HG02970 (cell line): Measurements from ENCODE around the gene PIGK.

ENCODE experiments used
- ATAC-seq: cut with Tn5 transposase; IDR thresholded peaks from one replicate; pipeline ENCODE4 v1.9.1; 2021; ENCODE audit warnings: mild to moderate bottlenecking, moderate library complexity, moderate number of reproducible peaks; ENCODE audit not compliant: unreplicated experiment, low FRiP score

The PIGK gene

DNA sequence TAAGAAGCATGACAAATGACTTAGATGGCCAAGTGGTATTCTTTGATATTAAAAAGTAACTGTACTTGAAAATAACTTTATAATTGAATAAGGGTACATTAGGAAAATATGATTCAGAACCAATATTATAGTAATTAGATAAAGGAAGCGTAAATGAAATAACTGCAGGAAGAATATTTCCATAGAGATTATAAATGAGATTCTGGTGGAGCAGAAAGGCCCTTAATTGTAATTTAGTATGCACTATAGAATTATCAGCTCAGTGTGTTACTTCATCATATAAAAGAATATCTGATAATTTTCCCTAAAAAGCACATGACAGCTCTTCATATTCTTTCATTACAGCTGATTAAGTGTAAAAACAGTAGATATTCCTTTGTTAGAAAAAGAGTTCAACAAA, 171.7 kb downstream of the PIGK start:
- no peak for ATAC-seq

DNA sequence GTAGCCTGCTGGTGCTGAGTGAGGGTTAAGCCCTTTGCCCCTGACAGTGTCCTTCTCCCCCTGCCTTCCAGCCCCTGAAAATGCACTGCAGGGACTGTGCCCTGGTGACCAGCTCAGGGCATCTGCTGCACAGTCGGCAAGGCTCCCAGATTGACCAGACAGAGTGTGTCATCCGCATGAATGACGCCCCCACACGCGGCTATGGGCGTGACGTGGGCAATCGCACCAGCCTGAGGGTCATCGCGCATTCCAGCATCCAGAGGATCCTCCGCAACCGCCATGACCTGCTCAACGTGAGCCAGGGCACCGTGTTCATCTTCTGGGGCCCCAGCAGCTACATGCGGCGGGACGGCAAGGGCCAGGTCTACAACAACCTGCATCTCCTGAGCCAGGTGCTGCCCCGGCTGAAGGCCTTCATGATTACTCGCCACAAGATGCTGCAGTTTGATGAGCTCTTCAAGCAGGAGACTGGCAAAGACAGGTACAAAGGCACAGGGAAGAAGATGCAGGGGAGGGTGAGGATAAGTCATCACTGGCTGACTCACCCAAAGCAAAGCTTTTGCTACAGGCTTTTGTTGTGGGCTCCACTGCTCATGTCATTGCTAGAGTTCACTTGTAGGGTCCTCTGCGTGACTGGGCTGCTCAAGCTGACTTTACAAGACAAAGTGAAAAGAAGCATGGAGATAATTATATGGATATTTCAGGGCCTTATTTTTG, 174.9 kb downstream of the PIGK start:
- ATAC-seq = no peak

DNA sequence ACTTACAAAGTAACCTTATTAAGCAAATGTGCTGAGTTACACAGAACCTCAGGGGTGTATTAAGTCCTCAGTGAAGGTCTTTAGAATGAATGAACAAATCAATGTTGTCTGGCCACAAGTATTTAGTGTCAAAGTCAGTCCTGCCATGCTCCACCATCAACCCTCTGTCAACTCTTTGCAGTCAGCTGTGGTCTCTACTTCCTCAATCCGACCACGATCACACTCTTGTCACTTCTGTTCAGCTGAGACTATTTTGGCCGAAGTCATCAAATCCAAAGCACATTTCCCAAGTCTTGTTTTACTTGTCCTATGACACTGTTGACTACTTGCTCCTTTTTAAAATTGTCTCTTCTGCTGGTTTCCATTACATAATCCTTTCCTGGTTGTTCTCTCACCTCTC, 178.4 kb downstream of the PIGK start:
- no peak for ATAC-seq

DNA sequence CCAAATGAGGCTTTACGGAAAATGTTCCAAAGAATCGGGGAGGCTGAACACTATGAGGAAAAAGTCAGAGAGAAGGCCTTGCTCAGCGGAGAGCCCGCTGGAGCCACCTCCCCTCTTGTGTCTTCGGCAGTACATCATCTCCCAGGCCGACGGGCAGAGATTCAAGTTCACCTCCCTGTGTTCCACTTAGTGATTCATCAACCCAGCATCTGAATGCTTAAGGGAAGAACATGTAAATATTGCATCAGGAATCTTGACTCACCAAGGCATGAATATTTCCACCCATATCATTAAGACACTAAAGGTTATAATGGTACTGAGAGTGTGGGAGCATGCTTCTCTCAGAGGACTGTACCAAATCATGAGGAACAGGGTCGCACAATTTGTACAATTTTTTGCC, 179.5 kb downstream of the PIGK start:
- no peak for ATAC-seq

DNA sequence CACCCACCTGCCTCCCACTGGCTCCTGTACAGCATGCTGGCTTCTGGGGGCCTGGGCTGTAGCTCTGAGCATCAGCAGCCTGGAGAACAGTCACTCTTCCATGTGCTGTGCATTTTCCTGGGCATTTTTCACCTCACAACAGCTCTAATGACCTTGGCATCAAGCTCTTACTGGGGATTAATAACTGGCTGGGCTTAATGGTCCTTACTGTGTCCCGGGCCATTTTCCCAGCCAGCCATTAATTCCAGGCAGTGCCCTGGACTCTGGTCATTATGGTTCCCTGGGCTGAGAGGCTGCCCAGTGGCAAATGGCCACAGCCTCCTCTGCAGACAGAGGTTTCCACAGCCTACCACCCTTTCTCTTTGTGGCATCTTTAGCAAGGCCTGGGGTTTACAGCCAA, 180.1 kb downstream of the PIGK start:
- ATAC-seq = no peak
